Ureter (tissue), 1 donor: ENCODE data around the gene VEZF1. TPM values are rescaled to one million over a fixed set of nuclear protein-coding genes. Genes with fewer than 3 reads are reported as not detected.

Source experiments
- DNase-seq: peaks from one replicate; pipeline ENCODE4 v3.0.0-alpha.2; 2020; ENCODE audit warnings: low spot score
- total RNA-seq: library from RNA; stranded (reverse); gene quantifications from one replicate; pipeline ENCODE4 v1.2.4, GENCODE V29; 2023
- donor health status: DM: yes; HTN: yes; CAD: no.

Gene VEZF1
- total RNA-seq, 1 donor from 2014 or later, result 75.6 TPM

DNA sequence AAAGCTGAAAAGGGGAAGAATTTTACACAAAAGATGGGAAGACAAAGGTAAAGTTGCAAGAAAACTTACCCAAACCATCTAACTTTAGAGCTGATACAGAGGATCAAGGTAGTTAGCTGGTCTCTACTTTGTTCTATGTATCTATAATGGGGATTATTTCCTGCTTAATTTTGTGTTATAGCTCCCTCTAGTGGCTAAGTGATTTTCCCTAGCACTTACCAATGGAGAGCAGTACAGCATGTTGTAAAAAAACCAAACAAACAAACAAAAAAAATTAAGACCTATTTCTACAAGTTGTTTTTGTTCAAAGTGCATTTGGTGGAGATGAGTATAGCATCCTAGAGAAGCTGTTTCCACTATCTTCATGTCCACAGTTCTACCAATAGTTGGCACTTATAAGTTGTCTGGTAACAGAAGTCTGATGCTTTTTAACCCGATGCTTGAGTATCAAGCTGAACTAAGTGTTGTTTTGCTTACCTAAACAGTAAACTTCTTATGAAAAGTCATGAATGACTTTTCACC lies 11.5 kb upstream of the VEZF1 start:
- no peak for DNase-seq

- no peak for DNase-seq
Observed at GRCh38 chr17:57999010-57999495, 11.0 kb upstream of the VEZF1 start.

DNA sequence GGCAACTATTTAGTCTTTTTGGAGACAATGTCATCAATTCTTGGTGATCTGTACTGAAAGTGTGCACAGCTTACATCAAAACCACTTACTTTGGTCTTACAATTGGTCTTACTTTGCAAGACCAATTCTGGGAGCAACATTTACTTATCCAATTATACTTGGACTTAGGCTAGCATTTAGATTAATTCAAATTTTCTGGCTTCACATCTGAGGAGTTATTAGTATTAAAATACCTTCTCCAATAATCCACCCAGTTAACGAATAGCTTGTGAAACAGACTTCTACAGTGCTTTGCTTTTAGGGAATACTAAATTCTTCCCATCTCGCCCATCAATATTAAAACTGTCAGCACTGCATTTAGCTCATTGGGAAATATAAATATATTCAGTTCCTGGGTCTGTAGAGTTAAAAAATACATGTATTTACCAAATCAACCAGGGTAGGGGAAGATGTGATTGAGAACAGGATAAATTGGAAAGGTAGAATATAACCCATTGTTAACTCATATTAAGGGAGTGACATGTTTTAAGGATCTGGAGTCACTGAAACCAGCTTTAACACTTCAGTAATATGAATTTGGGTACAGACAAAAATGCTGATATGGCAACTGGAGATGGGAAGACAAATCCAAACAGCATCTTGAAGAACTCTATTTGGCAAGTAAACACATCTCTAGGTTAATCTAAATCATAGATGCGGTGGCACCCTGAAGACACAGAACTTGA lies 9.2 kb upstream of the VEZF1 start:
- no peak for DNase-seq

GRCh38 chr17:57995076-57995956 lies 7.3 kb upstream of the VEZF1 start:
- peak; percentile 70 for DNase-seq

DNA sequence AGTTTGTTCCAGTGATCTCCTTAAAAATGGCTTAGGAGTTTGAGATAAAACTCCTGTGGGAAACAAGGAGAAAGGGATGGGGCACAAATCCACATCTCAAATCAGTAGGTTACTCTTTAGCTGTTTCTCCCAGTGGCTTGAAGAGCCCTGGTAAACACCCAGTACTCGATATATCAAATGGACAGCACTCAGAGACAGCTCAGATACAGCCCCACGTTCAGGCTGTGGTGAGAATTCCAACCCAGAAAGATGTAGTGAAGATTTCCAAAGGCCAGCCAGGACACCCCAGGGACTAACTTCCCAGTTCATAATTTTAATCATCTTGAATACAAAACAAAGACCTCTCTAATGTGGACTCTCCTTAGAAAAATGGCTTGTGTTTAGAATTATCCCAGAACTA lies 6.4 kb upstream of the VEZF1 start:
- no peak for DNase-seq

DNA sequence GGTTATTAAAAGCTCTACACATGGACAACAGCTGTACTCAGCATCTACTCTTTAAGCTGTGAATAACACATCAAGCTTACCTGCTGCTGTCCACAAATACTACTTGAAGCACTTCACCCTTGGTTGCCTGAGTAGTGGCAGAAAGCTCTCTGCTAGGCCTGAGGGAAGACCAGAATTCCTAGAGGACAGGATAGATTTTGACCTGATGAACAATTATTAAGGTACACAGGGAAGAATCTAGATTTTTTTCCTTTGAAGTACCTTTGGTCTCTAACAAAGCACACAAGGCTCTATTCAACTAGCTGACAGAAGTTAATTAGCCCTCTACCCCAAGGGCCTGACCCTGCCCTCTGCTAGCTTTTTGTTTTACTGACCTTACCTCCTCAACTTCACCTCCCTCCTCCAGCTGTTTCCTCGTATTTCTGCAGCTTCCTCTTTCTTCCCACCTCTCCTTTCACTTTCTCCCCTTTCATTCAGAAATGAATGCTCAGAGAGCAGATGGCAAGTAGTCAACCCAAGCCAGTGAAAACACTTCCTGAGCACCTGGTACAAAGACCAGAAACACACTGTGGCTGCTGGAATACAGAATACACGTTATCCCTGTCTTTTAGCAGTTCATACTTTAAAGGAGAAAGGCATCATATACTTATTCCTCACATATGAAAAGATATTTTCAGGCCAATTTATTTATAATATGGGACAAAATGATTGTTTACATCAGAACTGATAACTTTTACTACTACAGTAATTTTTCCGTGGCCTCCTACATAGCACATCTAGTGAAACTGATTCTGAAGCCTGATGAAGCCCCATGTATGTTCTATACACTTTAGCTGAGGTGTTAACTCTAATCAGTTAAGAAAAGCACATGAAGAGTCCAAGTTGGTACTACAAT lies 5.7 kb upstream of the VEZF1 start:
- no peak for DNase-seq

DNA sequence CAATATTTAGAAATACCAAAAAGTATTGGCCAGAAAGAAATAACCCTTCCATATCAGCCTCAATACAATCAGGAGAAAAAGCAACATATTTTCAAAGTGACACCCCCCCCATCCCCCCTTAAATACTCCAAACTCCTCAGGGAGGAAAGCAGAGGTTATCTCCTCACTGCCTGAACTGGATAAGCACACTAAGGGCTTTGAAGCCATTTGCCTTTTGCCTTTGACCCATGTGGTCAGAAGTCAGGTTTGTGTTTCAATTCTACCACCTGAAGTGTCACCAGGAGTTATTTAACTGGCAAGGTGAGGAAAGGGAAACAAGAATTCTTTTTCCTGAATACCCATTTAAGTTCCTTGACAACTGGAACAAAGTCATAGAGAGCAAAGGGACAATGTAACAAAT lies 3.5 kb upstream of the VEZF1 start:
- no peak for DNase-seq

- no peak for DNase-seq
Observed at GRCh38 chr17:57990037-57990436, 2.0 kb upstream of the VEZF1 start.

- peak; percentile 73 for DNase-seq
Observed at GRCh38 chr17:57988301-57989250, 522 bp upstream of the VEZF1 start.

DNA sequence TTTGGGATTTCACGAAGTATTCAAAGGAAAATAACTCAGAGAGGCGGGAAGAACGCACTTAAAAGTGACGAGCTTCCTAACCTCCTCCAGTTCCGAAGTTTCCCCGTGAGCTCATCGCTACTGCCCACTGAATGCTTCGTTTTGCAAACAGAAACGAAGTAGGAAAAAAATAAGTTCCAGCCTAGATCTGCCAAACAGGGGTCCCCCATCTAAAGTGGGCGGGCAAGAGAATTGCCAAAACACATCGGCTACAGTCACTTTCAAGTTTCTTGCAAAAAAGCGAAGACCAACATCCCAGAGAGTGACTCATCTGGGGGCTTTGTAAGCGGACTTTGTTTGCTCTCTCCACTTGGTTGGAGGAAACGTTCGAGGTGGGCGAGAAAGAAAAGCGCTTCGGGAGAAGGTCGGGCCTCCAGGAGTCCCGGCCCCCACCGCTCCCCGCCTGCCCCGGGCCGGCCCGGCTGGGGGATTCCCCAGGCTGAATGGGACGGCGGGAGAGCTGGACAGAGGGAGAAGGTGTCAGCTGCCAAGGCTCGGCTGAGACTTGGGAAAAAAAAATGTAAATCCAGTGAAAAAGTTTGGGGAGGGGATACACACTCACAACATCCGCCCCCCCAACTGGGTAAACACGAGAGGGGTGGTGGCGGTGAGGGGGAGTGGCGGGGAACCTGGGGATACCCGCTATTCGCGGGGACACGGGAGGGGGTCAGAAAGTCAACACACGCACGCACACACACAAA lies 1.0 kb downstream of the VEZF1 start:
- peak; percentile 54 for DNase-seq

DNA sequence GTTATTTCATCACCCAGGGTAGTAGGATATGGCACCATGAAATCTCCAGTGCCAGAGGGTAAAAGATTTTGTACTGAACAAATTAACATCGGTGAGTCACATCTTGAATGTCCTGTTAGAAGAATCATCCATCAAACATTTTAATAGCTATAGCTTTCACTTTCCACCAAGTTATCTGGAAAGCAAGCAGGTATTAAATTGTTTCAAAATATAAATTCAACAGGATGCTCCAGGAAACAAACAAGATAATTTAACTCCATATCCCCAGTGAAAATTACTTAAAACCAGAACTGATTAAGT lies 2.4 kb downstream of the VEZF1 start:
- DNase-seq, result no peak

GRCh38 chr17:57984936-57985674 lies 2.9 kb downstream of the VEZF1 start:
- no peak for DNase-seq

DNA sequence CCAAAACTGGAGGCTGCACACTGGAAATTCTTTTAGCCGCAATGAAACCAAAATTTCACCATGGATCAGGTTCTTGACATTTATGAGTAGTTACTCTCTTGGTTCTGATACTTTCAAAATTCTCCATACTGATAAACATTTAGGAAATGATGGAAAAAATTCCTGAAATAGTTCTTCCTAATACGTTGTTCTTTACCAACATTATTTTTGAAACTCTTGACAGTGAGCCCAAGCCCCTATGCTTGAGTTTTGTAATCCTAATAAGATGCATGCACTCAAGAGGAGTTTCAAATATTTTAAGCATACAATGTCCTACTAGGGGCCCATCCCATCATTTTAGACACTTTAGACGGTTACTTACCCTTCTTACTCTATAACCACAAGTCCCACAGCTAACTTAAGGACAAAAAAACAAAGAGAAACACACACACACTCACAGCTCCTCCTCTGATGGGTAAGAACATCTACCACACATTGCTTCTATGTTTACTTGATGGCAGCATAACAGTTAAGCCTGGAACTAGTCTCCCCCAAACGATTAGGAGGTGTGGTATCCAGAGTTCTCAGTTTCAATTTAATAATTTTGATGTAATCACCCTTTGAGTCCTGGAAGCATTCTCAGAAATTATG lies 3.7 kb downstream of the VEZF1 start:
- no peak for DNase-seq

DNA sequence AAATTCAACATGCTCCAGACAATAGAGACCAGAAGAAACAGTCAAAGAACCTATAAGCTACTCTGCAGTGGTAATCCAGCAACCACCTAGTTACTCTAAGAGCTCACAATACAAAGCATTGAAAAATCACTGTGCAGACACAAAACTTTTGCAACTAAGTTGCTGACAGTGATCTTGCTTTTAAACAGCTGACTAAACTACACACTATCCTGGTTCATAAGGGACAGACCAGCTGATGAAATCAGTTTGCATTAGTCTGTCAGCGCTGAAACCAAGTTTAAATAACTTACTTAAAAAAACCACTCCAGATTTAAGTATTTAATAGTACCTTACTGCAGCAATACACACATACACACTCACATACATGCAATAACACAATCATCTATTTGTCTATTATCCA lies 4.6 kb downstream of the VEZF1 start:
- no peak for DNase-seq

DNA sequence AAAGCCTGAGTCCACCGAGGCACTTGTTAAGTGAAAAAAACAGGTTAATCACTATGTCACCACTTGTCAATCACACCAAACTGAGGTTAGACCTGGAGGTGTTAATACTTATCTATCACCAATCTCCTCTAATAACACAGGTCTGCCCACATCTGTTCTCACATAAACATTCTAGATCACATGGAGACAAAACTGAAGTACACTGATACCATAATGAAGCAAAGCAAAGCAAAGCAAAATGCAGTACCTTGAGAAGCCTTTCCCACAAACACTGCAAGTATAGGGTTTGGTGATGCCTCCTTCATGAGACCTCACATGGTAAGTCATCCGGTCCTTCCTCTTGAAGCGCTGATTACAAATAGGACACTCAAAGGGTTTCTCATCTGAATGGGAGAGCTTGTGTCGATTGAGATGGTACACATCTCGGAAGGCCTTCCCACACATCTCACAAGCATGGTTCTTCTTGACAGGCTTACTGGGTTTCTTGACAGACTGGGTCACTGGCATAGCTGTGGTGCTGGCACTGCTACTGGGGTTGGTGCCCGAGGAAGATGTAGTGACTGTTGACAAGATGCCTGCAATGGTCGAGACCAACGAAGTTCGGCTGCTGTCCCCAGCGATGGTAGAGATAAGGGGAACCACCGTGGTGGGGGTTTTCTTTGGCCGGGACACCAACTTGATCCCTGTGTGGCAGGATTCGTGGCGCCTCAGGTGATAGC lies 5.4 kb downstream of the VEZF1 start:
- no peak for DNase-seq

DNA sequence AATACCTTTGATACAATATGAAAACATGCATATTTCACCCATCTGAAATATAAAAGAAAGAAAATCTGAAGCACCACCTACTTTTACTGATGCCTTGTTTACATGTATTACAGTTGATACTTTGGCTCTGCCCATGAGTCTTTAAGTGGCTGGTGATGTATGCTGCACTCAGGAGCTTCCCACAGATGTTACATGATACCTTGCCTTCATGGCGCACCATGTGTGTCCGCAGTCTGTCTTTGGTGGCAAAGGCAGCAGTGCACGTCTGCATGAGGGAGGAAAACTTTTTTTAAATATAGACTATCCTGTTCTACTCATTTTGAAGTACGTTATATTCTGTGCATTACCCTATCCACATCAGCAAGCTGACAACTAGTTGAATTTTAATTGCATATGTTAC lies 7.5 kb downstream of the VEZF1 start:
- DNase-seq, result no peak

GRCh38 chr17:57979076-57979475 lies 9.0 kb downstream of the VEZF1 start:
- no peak for DNase-seq

GRCh38 chr17:57976594-57976993 lies 11.5 kb downstream of the VEZF1 start:
- no peak for DNase-seq
